AG10803 (cell line): ENCODE data around the gene IFNA8.
"Not testable (repeated sequence)": the region's sequence is repeated elsewhere in the genome, so short reads cannot be mapped to it uniquely, and the experiment has no call there.

Source experiments
- DNase-seq: peaks from one replicate; pipeline ENCODE4 v3.0.0; 2010; ENCODE audit warnings: low read depth
- H3K4me3 ChIP-seq: 2 replicates; pipeline ENCODE4 v1.5.1; 2011; ENCODE audit warnings: mild to moderate bottlenecking, low read length, control low read depth
- CTCF ChIP-seq: conservative IDR thresholded peaks from 2 replicates; pipeline ENCODE4 v1.5.1; 2011; ENCODE audit warnings: mild to moderate bottlenecking, low read length, control low read depth, inconsistent platforms

The IFNA8 gene

GRCh38 chr9:21408817-21409216 is at the start of gene IFNA8:
Gene IFNA8, plus strand, starts transcription at chr9:21409117. Its CDS starts 60 bp downstream, at chr9:21409177.
- no peak for TF ChIP-seq CTCF
- DNase-seq = no peak
- H3K4me3 ChIP-seq = no peak within 1 kb of the TSS

- no peak overlapping the region for H3K4me3 ChIP-seq
- DNase-seq = no peak
- no peak for TF ChIP-seq CTCF
These were observed 46.6 kb upstream of the IFNA8 start for GRCh38 chr9:21362287-21362686.

- H3K4me3 ChIP-seq, DNase-seq: not testable (repeated sequence)
These were observed 41.7 kb upstream of the IFNA8 start for GRCh38 chr9:21367169-21367568.

GRCh38 chr9:21367957-21368356 is 41.0 kb upstream of the IFNA8 start, which contains the start of gene IFNA13:
Gene IFNA13, minus strand, starts transcription at chr9:21368057. Its CDS starts 47 bp downstream, at chr9:21368010.
- TF ChIP-seq CTCF = no peak
- no peak within 1 kb of the TSS for H3K4me3 ChIP-seq
- DNase-seq = no peak

- H3K4me3 ChIP-seq, DNase-seq: not testable (repeated sequence)
These were observed 37.5 kb upstream of the IFNA8 start for GRCh38 chr9:21371467-21371866.

- TF ChIP-seq CTCF = no peak
- DNase-seq = no peak
- H3K4me3 ChIP-seq = no peak overlapping the region
These were observed 27.2 kb upstream of the IFNA8 start for GRCh38 chr9:21381448-21382339.

GRCh38 chr9:21383627-21384026 is 25.3 kb upstream of the IFNA8 start:
- no peak for TF ChIP-seq CTCF
- DNase-seq = no peak
- H3K4me3 ChIP-seq = no peak overlapping the region

GRCh38 chr9:21385131-21385670 is 23.7 kb upstream of the IFNA8 start, which contains the start of gene IFNA2:
Gene IFNA2, minus strand, starts transcription at chr9:21385398. Its CDS starts 69 bp downstream, at chr9:21385329.
- TF ChIP-seq CTCF = no peak
- no peak for DNase-seq
- H3K4me3 ChIP-seq = no peak within 1 kb of the TSS
